IPS DF 4.7 (cell line): ENCODE results near the gene CASP5.

Experiments
- DNase-seq: peaks from one replicate; pipeline ENCODE4 v3.0.0-alpha.2; 2013; ENCODE audit warnings: low spot score; ENCODE audit errors: extremely low read depth

The CASP5 gene

DNA sequence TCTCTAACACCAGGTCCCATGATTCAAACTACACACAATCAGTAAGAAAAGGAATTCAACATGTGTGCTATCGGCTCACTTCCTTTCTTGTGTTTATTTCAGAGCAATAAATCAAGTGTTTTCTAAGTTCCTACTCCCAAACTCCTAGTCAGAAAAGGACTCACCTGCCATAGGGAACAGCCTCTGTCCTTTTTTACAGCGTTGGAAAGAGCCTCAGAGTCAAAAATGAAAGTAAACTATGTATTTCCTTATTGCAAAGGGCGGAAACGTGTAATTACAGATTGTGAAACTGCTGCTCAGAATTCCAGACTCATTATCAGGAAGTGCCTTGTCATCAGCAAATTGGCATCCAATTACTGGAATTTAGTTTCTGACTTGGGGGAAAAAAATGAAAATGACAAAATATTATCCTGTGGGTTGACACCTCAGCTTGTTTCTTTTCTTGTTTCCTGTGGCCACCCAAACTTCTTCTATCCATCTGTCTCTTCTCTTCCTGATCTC lies 54.6 kb downstream of the CASP5 start, which contains the start of gene CASP4:
Gene CASP4 (minus strand): TSS at position 220 of the 501 bp plus-strand sequence. CDS start 49 bp downstream, at position 171.
- DNase-seq: no peak

DNA sequence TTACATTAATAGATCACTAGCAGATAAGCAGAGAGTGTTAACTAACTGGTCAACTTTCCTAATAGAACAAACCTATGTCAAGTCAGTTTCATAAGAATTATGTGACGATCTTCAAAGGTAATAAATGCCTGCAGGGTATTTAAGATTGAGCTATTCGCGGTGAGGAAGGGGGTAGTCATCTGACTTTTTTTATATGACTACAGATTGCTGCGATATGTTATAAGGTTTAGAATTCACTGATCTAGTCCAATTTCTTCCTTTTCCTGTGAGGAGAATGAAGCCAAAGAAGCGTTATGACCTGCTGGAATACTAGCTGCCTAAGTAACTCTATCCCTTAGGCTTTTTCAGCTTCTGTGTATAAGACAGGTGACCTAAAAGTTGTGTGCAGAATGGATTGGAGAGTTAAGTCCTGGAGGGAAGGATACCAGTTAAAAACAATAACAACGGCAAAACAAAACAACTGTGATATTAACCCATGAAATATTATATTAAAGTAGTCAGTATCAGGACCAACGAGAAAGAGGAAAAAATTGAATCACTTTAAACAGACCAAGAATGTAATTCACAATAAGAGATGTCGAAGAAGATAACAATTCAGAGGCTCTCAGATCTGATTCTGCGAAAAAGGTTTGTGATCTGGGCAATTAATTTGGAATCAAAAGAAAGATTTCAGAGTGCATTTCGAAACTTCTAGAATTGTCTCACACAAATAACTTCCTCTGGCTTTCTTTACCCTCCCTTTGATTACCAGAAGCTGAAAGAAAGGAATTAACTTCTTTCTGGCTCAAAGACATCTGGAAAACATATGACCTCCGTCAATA lies 55.2 kb downstream of the CASP5 start:
- no peak for DNase-seq

DNA sequence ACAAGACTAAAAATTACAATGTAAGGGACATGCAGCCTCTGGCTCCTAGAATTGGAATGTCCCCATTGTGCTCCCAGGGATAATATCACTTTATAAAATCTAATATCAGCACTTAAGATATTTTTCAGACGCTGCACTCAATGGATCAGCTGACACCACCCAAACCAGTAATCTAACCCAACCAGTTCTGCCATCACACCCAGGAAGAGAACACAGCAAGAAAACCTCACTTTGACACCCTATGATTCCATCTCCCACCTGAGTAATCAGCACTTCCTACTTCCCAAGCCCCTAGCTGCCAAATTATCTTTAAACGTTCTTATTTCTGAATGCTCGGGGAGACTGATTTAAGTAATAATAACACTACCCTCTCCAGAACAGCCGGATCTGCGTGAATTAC lies 57.2 kb downstream of the CASP5 start:
- DNase-seq: no peak

DNA sequence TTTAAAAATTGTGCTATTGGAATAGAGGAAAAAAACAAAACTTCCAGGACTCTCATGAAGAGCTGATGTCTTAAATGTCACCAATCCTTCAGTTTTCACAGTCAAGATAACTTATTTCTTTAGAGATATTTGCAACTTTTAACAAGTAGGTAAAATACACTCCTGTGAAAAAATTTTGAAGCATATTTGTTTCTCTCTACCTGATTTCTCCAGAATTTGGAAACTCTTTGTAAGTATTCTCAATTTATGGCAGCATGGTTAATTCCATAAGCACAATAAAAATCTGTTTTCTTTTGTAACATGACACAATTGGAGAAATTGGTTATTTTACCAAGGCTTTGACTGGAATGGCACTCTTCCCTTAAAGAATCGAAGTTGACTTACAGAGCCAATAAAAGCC lies 58.7 kb downstream of the CASP5 start:
- no peak for DNase-seq

DNA sequence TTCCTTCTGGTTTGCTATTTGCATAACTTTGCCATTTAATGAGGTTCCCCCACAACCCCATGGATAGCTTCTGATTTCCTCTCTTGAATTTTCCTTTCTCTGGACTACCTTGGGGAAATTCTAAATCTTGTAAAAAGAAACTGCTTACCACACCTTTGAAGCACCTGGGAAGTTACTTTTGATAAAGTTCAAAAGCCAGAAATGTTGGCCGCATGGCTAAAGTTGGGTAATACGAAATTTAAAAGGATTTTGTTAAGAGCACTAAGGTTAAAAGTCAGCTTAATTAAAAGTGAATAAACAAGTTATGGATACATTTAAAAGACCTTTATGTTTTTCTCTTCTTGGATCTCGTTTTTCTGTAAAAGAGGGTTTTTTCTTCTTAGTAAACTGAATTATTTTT lies 60.1 kb downstream of the CASP5 start:
- DNase-seq: no peak

DNA sequence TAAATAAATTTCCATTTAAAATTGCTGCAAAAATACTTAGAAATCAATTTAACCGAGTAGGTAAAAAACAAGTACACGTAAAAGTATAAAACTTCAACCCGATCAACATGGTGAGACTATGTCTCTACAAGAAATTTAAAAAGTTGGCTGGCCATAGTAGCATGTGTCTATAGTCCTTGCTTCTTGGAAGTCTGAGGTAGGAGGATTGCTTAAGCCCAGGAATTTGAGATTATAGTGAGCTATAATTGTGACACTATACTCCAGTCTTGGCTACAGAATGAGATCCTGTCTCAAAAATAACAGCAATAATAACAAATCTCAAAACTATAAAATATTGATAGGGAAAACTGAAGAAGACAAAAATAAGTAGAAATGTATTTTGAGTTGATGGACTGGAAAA lies 65.7 kb downstream of the CASP5 start:
- DNase-seq: no peak

DNA sequence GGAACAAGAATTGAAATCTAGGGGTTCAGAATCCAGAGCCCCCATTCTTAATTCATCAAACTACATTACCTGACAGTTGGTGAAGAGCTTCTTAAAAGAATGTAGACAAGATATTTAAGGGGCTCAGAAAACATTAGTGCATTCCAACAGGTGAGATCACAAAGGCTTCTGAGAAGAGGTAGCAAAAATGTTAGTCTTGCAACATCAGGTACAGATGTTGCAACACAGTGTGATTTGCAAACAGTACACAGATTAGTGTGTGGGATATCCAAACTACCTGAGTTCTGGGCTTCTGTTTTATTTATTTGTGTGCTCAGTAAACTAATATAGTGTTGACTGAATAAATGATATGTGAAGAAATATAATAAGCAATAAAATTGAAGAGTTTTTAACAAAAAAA lies 66.4 kb downstream of the CASP5 start:
- DNase-seq: no peak

DNA sequence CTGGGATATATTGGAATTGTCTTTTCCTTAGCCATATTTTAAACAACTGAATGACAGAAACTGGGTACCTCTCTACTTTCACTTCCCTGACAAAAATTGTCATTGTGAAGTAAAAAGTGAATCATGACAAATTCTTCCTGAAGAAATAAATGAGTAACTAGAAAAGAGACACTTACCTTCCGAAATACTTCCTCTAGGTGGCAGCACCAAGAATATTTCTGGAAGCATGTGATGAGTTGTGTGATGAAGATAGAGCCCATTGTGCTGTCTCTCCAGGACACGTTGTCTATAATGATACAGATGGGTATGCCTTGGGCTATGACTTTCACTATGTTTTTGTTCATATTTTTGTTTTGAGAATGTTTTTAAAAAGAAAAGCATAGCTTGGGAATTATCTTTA lies 76.1 kb downstream of the CASP5 start:
- DNase-seq: peak; percentile 3
